Measurements from ENCODE around the gene KPTN. TPM values are rescaled to one million over a fixed set of nuclear protein-coding genes. Genes with fewer than 3 reads are reported as not detected.

KPTN gene
- polyA plus RNA-seq, 1 donor (not counting 4 experiments of a cell fraction or from before 2014, with no cell fraction given) = 7.3 TPM

GRCh38 chr19:47494211-47494547, 10.2 kb upstream of the KPTN start:
- H3K9ac ChIP-seq (ENCODE audit: control insufficient read depth, extremely low read depth, insufficient read depth, low read length) = no peak overlapping the region
- no peak overlapping the region for H3K4me2 ChIP-seq (ENCODE audit: control insufficient read depth, extremely low read depth, insufficient read depth, low read depth, low read length)
- H3K4me1 ChIP-seq (ENCODE audit: control insufficient read depth, extremely low read depth, insufficient read depth, low read length) = no peaks in the 10 kb centered on the region
- H3K9me1 ChIP-seq (ENCODE audit: control insufficient read depth, extremely low read depth, insufficient read depth, low read length) = no peaks in the 10 kb centered on the region
- no peaks in the 10 kb centered on the region for H3K9me3 ChIP-seq (ENCODE audit: control insufficient read depth, low read depth, low read length)
- DNase-seq (ENCODE audit: low read depth, low spot score) = no peak
- TF ChIP-seq EZH2 (IDR thresholded peaks at IDR 0.05; ENCODE audit: low read length) (no peak), CTCF (optimal IDR thresholded peaks at IDR 0.05 in 1 of 3, IDR thresholded peaks at IDR 0.05 in 1 of 3, conservative IDR thresholded peaks at IDR 0.05 in 1 of 3; ENCODE audit: extremely low read depth in 1 of 3, insufficient read depth in 2 of 3, low read length in 3 of 3) (no peak)
- no peaks in the 10 kb centered on the region for H3K27me3 ChIP-seq (ENCODE audit: control insufficient read depth, extremely low read depth, insufficient read depth, low read length)
- FAIRE-seq = no peak
- H3K36me3 ChIP-seq (ENCODE audit: control insufficient read depth in 2 of 2, extremely low read depth in 1 of 2, insufficient read depth in 2 of 2, low read length in 2 of 2) = peaks cover 47 to 48% of the 10 kb centered on the region in 2 experiments
- peaks cover 2% of the 10 kb centered on the region for H3K79me2 ChIP-seq (ENCODE audit: control insufficient read depth, insufficient read depth, low read length)
- H3K27ac ChIP-seq (ENCODE audit: control insufficient read depth, insufficient read depth, low read length) = no peak overlapping the region
- peaks cover 6% of the 10 kb centered on the region for H4K20me1 ChIP-seq (ENCODE audit: control insufficient read depth, extremely low read depth, insufficient read depth, low read length)
- H2AFZ ChIP-seq (ENCODE audit: control insufficient read depth, low read length) = no peak overlapping the region
- no peak overlapping the region for H3K4me3 ChIP-seq (ENCODE audit: control insufficient read depth in 2 of 3, extremely low read depth in 1 of 3, insufficient read depth in 2 of 3, low read depth in 1 of 3, low read length in 3 of 3)
- dilution Hi-C loops (cut with MboI; ENCODE audit: extremely low pct_ligation_motif_present, low sequenced_read_pairs) = no loop called here

GRCh38 chr19:47493378-47494210, 9.6 kb upstream of the KPTN start:
- Histone ChIP-seq H3K36me3 (ENCODE audit: control insufficient read depth in 2 of 2, extremely low read depth in 1 of 2, insufficient read depth in 2 of 2, low read length in 2 of 2) (peaks cover 44 to 47% of the 10 kb centered on the region in 2 experiments), H2AFZ (ENCODE audit: control insufficient read depth, low read length) (no peak overlapping the region), H3K4me2 (ENCODE audit: control insufficient read depth, extremely low read depth, insufficient read depth, low read depth, low read length) (no peak overlapping the region), H3K9ac (ENCODE audit: control insufficient read depth, extremely low read depth, insufficient read depth, low read length) (no peak overlapping the region), H3K79me2 (ENCODE audit: control insufficient read depth, insufficient read depth, low read length) (peaks cover under 1% of the 10 kb centered on the region), H3K9me1 (ENCODE audit: control insufficient read depth, extremely low read depth, insufficient read depth, low read length) (no peaks in the 10 kb centered on the region), H3K9me3 (ENCODE audit: control insufficient read depth, low read depth, low read length) (no peaks in the 10 kb centered on the region), H3K4me1 (ENCODE audit: control insufficient read depth, extremely low read depth, insufficient read depth, low read length) (no peaks in the 10 kb centered on the region), H3K4me3 (ENCODE audit: control insufficient read depth in 2 of 3, extremely low read depth in 1 of 3, insufficient read depth in 2 of 3, low read depth in 1 of 3, low read length in 3 of 3) (no peak overlapping the region), H3K27me3 (ENCODE audit: control insufficient read depth, extremely low read depth, insufficient read depth, low read length) (no peaks in the 10 kb centered on the region), H4K20me1 (ENCODE audit: control insufficient read depth, extremely low read depth, insufficient read depth, low read length) (peaks cover 4% of the 10 kb centered on the region), H3K27ac (ENCODE audit: control insufficient read depth, insufficient read depth, low read length) (no peak overlapping the region)
- FAIRE-seq (no peak), DNase-seq (ENCODE audit: low read depth, low spot score) (no peak)
- dilution Hi-C loops (cut with MboI; ENCODE audit: extremely low pct_ligation_motif_present, low sequenced_read_pairs) = no loop called here
- TF ChIP-seq EZH2 (IDR thresholded peaks at IDR 0.05; ENCODE audit: low read length) (no peak), CTCF (optimal IDR thresholded peaks at IDR 0.05 in 1 of 3, IDR thresholded peaks at IDR 0.05 in 1 of 3, conservative IDR thresholded peaks at IDR 0.05 in 1 of 3; ENCODE audit: extremely low read depth in 1 of 3, insufficient read depth in 2 of 3, low read length in 3 of 3) (no peak)
